H1 (cell line): ENCODE data around the gene HOTAIR. TPM values are rescaled to one million over a fixed set of nuclear protein-coding genes. Genes with fewer than 3 reads are reported as not detected.
A peak's percentile ranks its signal among the peaks of the same experiment; 100 is the strongest.

ENCODE experiments used
- CTCF ChIA-PET: fragments of 300-600 bp; sonication (Branson Sonifier 250); formaldehyde crosslinking; loops from one replicate; lab custom pipeline; 2021; ENCODE audit not compliant: partially characterized antibody; lab: Charles Lee
- POLR2A ChIA-PET: fragments of 300-600 bp; sonication (Branson Sonifier 250); formaldehyde crosslinking; loops from one replicate; lab custom pipeline; 2021; ENCODE audit warnings: inconsistent platforms; ENCODE audit not compliant: partially characterized antibody; lab: Charles Lee
- DNase-seq, 2 experiments: peaks; one replicate each; pipeline versions ENCODE4 v3.0.0 to v3.0.0-alpha.2; 2010 to 2022; ENCODE audit warnings: low spot score in 2 of 2, low read depth in 1 of 2, mixed read lengths in 1 of 2
- FAIRE-seq: peaks from 2 replicates; lab custom pipeline; 2011; peaks lifted over from hg19 to GRCh38; lab: Jason Lieb, UNC
- H2AFZ ChIP-seq: 2 replicates; pipeline ENCODE4 v1.8.1; 2012; ENCODE audit warnings: low read length, inconsistent platforms
- H2AK5ac ChIP-seq: 2 replicates; pipeline ENCODE4 v1.6.1; 2013; ENCODE audit warnings: low read depth, low read length
- H2BK120ac ChIP-seq: replicated peaks from 2 replicates; pipeline ENCODE3; 2013; ENCODE audit warnings: low read depth, low read length, inconsistent platforms
- H2BK12ac ChIP-seq: 2 replicates; pipeline ENCODE4 v1.6.1; 2013; ENCODE audit warnings: low read depth, low read length
- H2BK15ac ChIP-seq: 2 replicates; pipeline ENCODE4 v1.6.1; 2013; ENCODE audit warnings: low read length
- H2BK20ac ChIP-seq: 2 replicates; pipeline ENCODE4 v1.6.1; 2013; ENCODE audit warnings: low read length
- H2BK5ac ChIP-seq: 2 replicates; pipeline ENCODE4 v1.6.1; 2013; ENCODE audit warnings: low read depth, low read length
- H3K14ac ChIP-seq: 2 replicates; pipeline ENCODE4 v1.6.1; 2013; ENCODE audit warnings: inconsistent platforms; ENCODE audit not compliant: insufficient read length
- H3K18ac ChIP-seq: 2 replicates; pipeline ENCODE4 v1.6.1; 2013; ENCODE audit warnings: low read length; ENCODE audit errors: extremely low read depth
- H3K23ac ChIP-seq: 2 replicates; pipeline ENCODE4 v1.6.1; 2013; ENCODE audit warnings: inconsistent platforms; ENCODE audit not compliant: insufficient read length
- H3K23me2 ChIP-seq: 2 replicates; pipeline ENCODE4 v1.6.1; 2013; ENCODE audit warnings: low read depth, low read length
- H3K27ac ChIP-seq: 2 replicates; pipeline ENCODE4 v1.6.1; 2011; ENCODE audit warnings: low read depth, low read length, inconsistent platforms
- H3K27me3 ChIP-seq, 4 experiments: replicated peaks in 1 of 4; 1 replicate in 1 of 4; 2 replicates in 3 of 4; pipeline versions ENCODE4 v1.6.1 to v1.8.1; 2011 to 2013; ENCODE audit warnings: low read length in 3 of 4, mild to moderate bottlenecking in 3 of 4, inconsistent platforms in 2 of 4, mixed read lengths in 2 of 4, moderate library complexity in 1 of 4; ENCODE audit not compliant: control insufficient read depth in 3 of 4, insufficient read depth in 3 of 4; ENCODE audit errors: extremely low read depth in 1 of 4
- H3K36me3 ChIP-seq, 4 experiments: 2 replicates each; pipeline versions ENCODE4 v1.6.1 to v1.8.1; 2011 to 2013; ENCODE audit warnings: mild to moderate bottlenecking in 4 of 4, low read length in 3 of 4, moderate library complexity in 2 of 4, control low read depth in 1 of 4, inconsistent platforms in 1 of 4; ENCODE audit not compliant: insufficient read depth in 4 of 4, control insufficient read depth in 2 of 4
- H3K4ac ChIP-seq: replicated peaks from 2 replicates; pipeline ENCODE3; 2013; ENCODE audit warnings: low read length, low read depth, mixed read lengths, inconsistent platforms; ENCODE audit not compliant: insufficient read length
- H3K4me1 ChIP-seq, 4 experiments: replicated peaks in 1 of 4; 1 replicate in 1 of 4; 2 replicates in 3 of 4; pipeline versions ENCODE4 v1.6.1 to v1.8.1; 2011 to 2013; ENCODE audit warnings: low read length in 3 of 4, inconsistent platforms in 2 of 4, mixed read lengths in 1 of 4; ENCODE audit not compliant: insufficient read depth in 4 of 4, control insufficient read depth in 3 of 4
- H3K4me2 ChIP-seq, 2 experiments: 2 replicates each; pipeline versions ENCODE4 v1.6.1 to v1.8.1; 2011 to 2013; ENCODE audit warnings: low read depth in 2 of 2, low read length in 2 of 2, control low read depth in 1 of 2, inconsistent platforms in 1 of 2, mild to moderate bottlenecking in 1 of 2; ENCODE audit not compliant: insufficient read depth in 1 of 2
- H3K4me3 ChIP-seq, 4 experiments: fragments of 200-600, 300-600 bp in 1 of 4; sonication (generic), shearing (Covaris generic), sonication (Bioruptor Twin) in 1 of 4; 2 replicates each; pipeline versions ENCODE4 v1.5.1 to v1.8.1; 2011 to 2016; ENCODE audit warnings: low read length in 4 of 4, low read depth in 3 of 4, control low read depth in 2 of 4, inconsistent platforms in 2 of 4, mild to moderate bottlenecking in 2 of 4, mixed read lengths in 1 of 4, moderate library complexity in 1 of 4; ENCODE audit not compliant: insufficient read depth in 2 of 4; ENCODE audit errors: extremely low read depth in 1 of 4
- H3K56ac ChIP-seq: replicated peaks from 2 replicates; pipeline ENCODE3; 2013; ENCODE audit warnings: low read depth, mild to moderate bottlenecking, mixed read lengths, low read length, inconsistent platforms; ENCODE audit not compliant: insufficient read length
- H3K79me1 ChIP-seq: 2 replicates; pipeline ENCODE4 v1.6.1; 2013; ENCODE audit warnings: low read depth, low read length, control low read depth
- H3K79me2 ChIP-seq, 2 experiments: 2 replicates each; pipeline versions ENCODE4 v1.6.1 to v1.8.1; 2012 to 2013; ENCODE audit warnings: low read length in 2 of 2, mild to moderate bottlenecking in 2 of 2, inconsistent platforms in 1 of 2; ENCODE audit not compliant: insufficient read depth in 2 of 2, control insufficient read depth in 1 of 2
- H3K9ac ChIP-seq, 4 experiments: replicated peaks in 1 of 4; 1 replicate in 1 of 4; 2 replicates in 3 of 4; pipeline versions ENCODE4 v1.6.1 to v1.8.1; 2011 to 2013; ENCODE audit warnings: low read depth in 3 of 4, low read length in 3 of 4, control low read depth in 2 of 4, mild to moderate bottlenecking in 2 of 4, moderate library complexity in 2 of 4, inconsistent platforms in 1 of 4; ENCODE audit errors: extremely low read depth in 1 of 4
- H3K9me3 ChIP-seq, 2 experiments: 2 replicates each; pipeline versions ENCODE4 v1.6.1 to v1.8.1; 2012 to 2013; ENCODE audit warnings: mild to moderate bottlenecking in 2 of 2, moderate library complexity in 2 of 2, control low read depth in 1 of 2, inconsistent platforms in 1 of 2, low read depth in 1 of 2, low read length in 1 of 2, mixed read lengths in 1 of 2; ENCODE audit not compliant: insufficient read depth in 2 of 2
- H4K20me1 ChIP-seq, 2 experiments: replicated peaks in 1 of 2; 2 replicates each; pipeline versions ENCODE3 to v1.8.1; 2011 to 2013; ENCODE audit warnings: inconsistent platforms in 2 of 2, low read length in 2 of 2, mild to moderate bottlenecking in 1 of 2; ENCODE audit not compliant: insufficient read depth in 2 of 2, control insufficient read depth in 1 of 2
- H4K5ac ChIP-seq: 2 replicates; pipeline ENCODE4 v1.6.1; 2013; ENCODE audit warnings: low read length, low read depth, mixed read lengths, inconsistent platforms; ENCODE audit not compliant: insufficient read length
- H4K8ac ChIP-seq: 2 replicates; pipeline ENCODE4 v1.8.0; 2013; ENCODE audit warnings: mild to moderate bottlenecking, moderate library complexity, low read length, inconsistent platforms; ENCODE audit not compliant: insufficient read depth; ENCODE audit errors: extremely low read depth
- H4K91ac ChIP-seq: replicated peaks from 2 replicates; pipeline ENCODE3; 2013; ENCODE audit warnings: low read length, mixed read lengths, inconsistent platforms; ENCODE audit not compliant: insufficient read length
- CBX8 ChIP-seq: fragments of 300-800, 300-1000 bp; sonication (generic); IDR thresholded peaks from 2 replicates; pipeline ENCODE4 v1.7.1; 2016; ENCODE audit warnings: low read depth, low read length, borderline replicate concordance
- CTBP2 ChIP-seq: IDR thresholded peaks from 2 replicates; pipeline ENCODE4 v1.7.0; 2011; ENCODE audit warnings: borderline replicate concordance, mild to moderate bottlenecking, moderate library complexity, mixed read lengths, low read length; ENCODE audit not compliant: insufficient read depth, insufficient read length
- EZH2 ChIP-seq: fragments of 200-600 bp; sonication (generic); IDR thresholded peaks from 2 replicates; pipeline ENCODE4 v1.7.1; 2012; ENCODE audit warnings: low read depth, mild to moderate bottlenecking, moderate library complexity, low read length, inconsistent platforms; ENCODE audit not compliant: severe bottlenecking
- RAD21 ChIP-seq, 2 experiments: IDR thresholded peaks in 1 of 2; conservative IDR thresholded peaks in 1 of 2; 2 replicates each; pipeline ENCODE4 v1.6.1; 2011; ENCODE audit warnings: low read depth in 2 of 2, low read length in 2 of 2, improper control_type of control experiment in 1 of 2, inconsistent platforms in 1 of 2, mild to moderate bottlenecking in 1 of 2, moderate library complexity in 1 of 2
- RNF2 ChIP-seq: fragments of 200-900, 300-1000 bp; sonication (generic); IDR thresholded peaks from 2 replicates; pipeline ENCODE4 v1.7.1; 2016; ENCODE audit warnings: borderline replicate concordance, low read depth, mild to moderate bottlenecking, antibody characterized with exemption, low read length; ENCODE audit not compliant: poor library complexity, severe bottlenecking; ENCODE audit errors: missing control alignments
- SUZ12 ChIP-seq: fragments of 200-600 bp; sonication (generic); IDR thresholded peaks from 2 replicates; pipeline ENCODE4 v1.6.1; 2012; ENCODE audit warnings: mild to moderate bottlenecking, inconsistent platforms, low read length, moderate library complexity, mixed read lengths
- TAF1 ChIP-seq: IDR thresholded peaks from 2 replicates; pipeline ENCODE4 v1.6.1; 2011; ENCODE audit warnings: mild to moderate bottlenecking, low read depth, low read length
- YY1 ChIP-seq: IDR thresholded peaks from 2 replicates; pipeline ENCODE4 v1.6.1; 2011; ENCODE audit warnings: low read depth, mild to moderate bottlenecking, low read length
- WGBS, 2 experiments: shearing (Covaris generic) in 1 of 2; methylation state at CpG; one replicate each; pipeline versions ENCODE4 v1.1.6 to v1.1.7; 2013 to 2015; ENCODE audit warnings: low lambda C conversion rate in 2 of 2, mixed read lengths in 2 of 2, inconsistent platforms in 1 of 2, low coverage in 1 of 2, missing lambda C conversion rate in 1 of 2; ENCODE audit not compliant: insufficient replicate concordance in 2 of 2, insufficient coverage in 1 of 2, insufficient read length in 1 of 2; ENCODE audit errors: extremely low coverage in 1 of 2, missing lambda C conversion rate in 1 of 2; 5-methylcytosine and 5-hydroxymethylcytosine counted together
- polyA plus RNA-seq, 7 experiments: library from polyadenylated mRNA; depleted of rRNA in 3 of 7; stranded (reverse) in 5 of 7; unstranded in 2 of 7; fragments of >200 nt in 5 of 7; fragments of 200-250 nt in 2 of 7; gene quantifications; 1 replicate in 5 of 7; 2 replicates in 1 of 7; 4 replicates in 1 of 7; pipeline versions ENCODE4 v1.2.1 to v1.2.3, GENCODE V29; 2011 to 2013; ENCODE audit warnings: missing spikeins in 2 of 7, mixed read lengths in 2 of 7
- total RNA-seq: library from RNA; stranded (reverse); fragmentation: NEBNext Ultra II Directional; extraction: Animal tissue kit (Norgen Biotek cat#: 25700); gene quantifications from 2 replicates; pipeline ENCODE4 v1.2.1, GENCODE V29; 2021

Gene HOTAIR
- total and polyA plus RNA-seq, 2 of the 8 experiments (the other 6 are each of a cell fraction or from before 2014, with no cell fraction given), result not detected

GRCh38 chr12:53930591-53931255 lies 44.0 kb downstream of the HOTAIR start:
- Histone ChIP-seq H2BK20ac (no peak overlapping the region), H4K8ac (no peak overlapping the region), H4K20me1 (peaks cover 12 to 27% of the 10 kb centered on the region in 2 experiments), H3K79me2 (no peaks in the 10 kb centered on the region), H3K79me1 (no peaks in the 10 kb centered on the region), H3K14ac (no peak overlapping the region), H3K23ac (no peak overlapping the region), H3K4ac (no peak overlapping the region), H3K23me2 (no peaks in the 10 kb centered on the region; the same call in 1 of the 2 replicates), H3K27ac (no peak overlapping the region), H3K27me3 (peaks cover 94 to 100% (median 99%) of the 10 kb centered on the region in 4 experiments), H2BK12ac (no peak overlapping the region), H3K4me2 (no peak overlapping the region; a peak in 1 of 4 replicates), H4K5ac (no peak overlapping the region), H2BK120ac (no peak overlapping the region), H2BK5ac (no peak overlapping the region), H2BK15ac (no peak overlapping the region), H2AFZ (no peak overlapping the region), H3K56ac (no peak overlapping the region), H2AK5ac (0 out of 2 replicates have a peak overlapping the region, but pooled peaks have one; percentile 46), H3K36me3 (peaks cover 0 to 2% (median 0%) of the 10 kb centered on the region in 4 experiments; a peak in 1 of 8 replicates), H3K4me3 (no peak overlapping the region), H4K91ac (no peak overlapping the region), H3K18ac (no peak overlapping the region), H3K4me1 (peaks cover 0 to 8% (median 2%) of the 10 kb centered on the region in 4 experiments; a peak in 4 of 7 replicates), H3K9ac (no peak overlapping the region), H3K9me3 (no peaks in the 10 kb centered on the region)
- DNase-seq (peak in 1 of 2 experiments; percentile 49), FAIRE-seq (no peak)
- TF ChIP-seq SUZ12 (peak; percentile 98), YY1 (peak; percentile 33; the same call in 1 of the 2 replicates), TAF1 (no peak), EZH2 (peak; percentile 96), CBX8 (peak; percentile 79; the same call in 1 of the 2 replicates), RAD21 (IDR thresholded peaks at IDR 0.05 in 1 of 2, conservative IDR thresholded peaks at IDR 0.05 in 1 of 2; ENCODE audit: low read depth in 2 of 2, low read length in 2 of 2) (no peak), RNF2 (peak; percentile 97), CTBP2 (peak; percentile 44)
- POLR2A ChIA-PET, result no interaction called here
- 11% methylated on average over 25 of the region's 30 CpGs; no CpG with 5 or more reads in 1 of the 2 experiments for WGBS, 2 experiments
- CTCF ChIA-PET, result interaction anchor here (1.0 to 1.4 kb wide), 2 partner anchors 187 to 205 kb away, joined by 3 read pairs; no protein-coding TSS in a partner anchor
